Activated gamma-delta T cell treated with anti-CD3 and anti-CD28 coated beads, Interleukin-2, amount 50 U/mL, for 16 hours (primary cell): ENCODE results near the gene RPS27.
"Not testable (repeated sequence)": the region's sequence is repeated elsewhere in the genome, so short reads cannot be mapped to it uniquely, and the experiment has no call there.

Experiments
- DNase-seq: peaks from one replicate; pipeline ENCODE4 v3.0.0-alpha.2; 2020; ENCODE audit warnings: low read depth

RPS27 gene

GRCh38 chr1:153961421-153961820 lies 29.1 kb upstream of the RPS27 start:
- DNase-seq = no peak

- no peak for DNase-seq
Measured at GRCh38 chr1:153962088-153963029, 28.2 kb upstream of the RPS27 start.

- DNase-seq = peak; percentile 83
Measured at GRCh38 chr1:153963030-153963849, 27.3 kb upstream of the RPS27 start, which contains the start of gene SLC39A1. TSS of gene SLC39A1 (minus strand) at chr1:153963537. CDS start at chr1:153962715, 822 bp downstream.

- DNase-seq = no peak
Measured at GRCh38 chr1:153963850-153964331, 26.7 kb upstream of the RPS27 start.

GRCh38 chr1:153967107-153967999 lies 23.2 kb upstream of the RPS27 start, which contains the start of gene CREB3L4:
TSS of gene CREB3L4 (plus strand) at chr1:153967902. CDS start at chr1:153968526, 624 bp downstream.
- peak; percentile 80 for DNase-seq

GRCh38 chr1:153968000-153968363 lies 22.6 kb upstream of the RPS27 start:
- no peak for DNase-seq

GRCh38 chr1:153968408-153968807 lies 22.2 kb upstream of the RPS27 start:
- no peak for DNase-seq

- DNase-seq = no peak
Measured at GRCh38 chr1:153968972-153969371, 21.6 kb upstream of the RPS27 start.

GRCh38 chr1:153970346-153970745 lies 20.2 kb upstream of the RPS27 start:
- DNase-seq = no peak

- no peak for DNase-seq
Measured at GRCh38 chr1:153973071-153973470, 17.5 kb upstream of the RPS27 start.

GRCh38 chr1:153973525-153973924 lies 17.0 kb upstream of the RPS27 start:
- no peak for DNase-seq

- no peak for DNase-seq
Measured at GRCh38 chr1:153976819-153977249, 13.7 kb upstream of the RPS27 start.

GRCh38 chr1:153977250-153978240 lies 13.0 kb upstream of the RPS27 start, which contains the start of gene JTB:
TSS of gene JTB (minus strand) at chr1:153977674. CDS start at chr1:153977252, 422 bp downstream.
- peak; percentile 66 for DNase-seq

- no peak for DNase-seq
Measured at GRCh38 chr1:153978274-153978909, 12.2 kb upstream of the RPS27 start.

GRCh38 chr1:153979091-153979490 lies 11.5 kb upstream of the RPS27 start:
- not testable (repeated sequence) for DNase-seq

- DNase-seq = not testable (repeated sequence)
Measured at GRCh38 chr1:153981735-153982134, 8.8 kb upstream of the RPS27 start.

GRCh38 chr1:153984123-153984894 lies 6.3 kb upstream of the RPS27 start:
- no peak for DNase-seq

GRCh38 chr1:153985341-153985912 lies 5.1 kb upstream of the RPS27 start:
- DNase-seq = peak; percentile 40
